ELF-1 (cell line): ENCODE data around the gene HOXA3.
A peak's percentile ranks its signal among the peaks of the same experiment; 100 is the strongest.

Experiments
- DNase-seq: peaks from one replicate; pipeline ENCODE4 v3.0.0-alpha.2; 2016; ENCODE audit warnings: low read depth, low spot score

The HOXA3 gene

DNA sequence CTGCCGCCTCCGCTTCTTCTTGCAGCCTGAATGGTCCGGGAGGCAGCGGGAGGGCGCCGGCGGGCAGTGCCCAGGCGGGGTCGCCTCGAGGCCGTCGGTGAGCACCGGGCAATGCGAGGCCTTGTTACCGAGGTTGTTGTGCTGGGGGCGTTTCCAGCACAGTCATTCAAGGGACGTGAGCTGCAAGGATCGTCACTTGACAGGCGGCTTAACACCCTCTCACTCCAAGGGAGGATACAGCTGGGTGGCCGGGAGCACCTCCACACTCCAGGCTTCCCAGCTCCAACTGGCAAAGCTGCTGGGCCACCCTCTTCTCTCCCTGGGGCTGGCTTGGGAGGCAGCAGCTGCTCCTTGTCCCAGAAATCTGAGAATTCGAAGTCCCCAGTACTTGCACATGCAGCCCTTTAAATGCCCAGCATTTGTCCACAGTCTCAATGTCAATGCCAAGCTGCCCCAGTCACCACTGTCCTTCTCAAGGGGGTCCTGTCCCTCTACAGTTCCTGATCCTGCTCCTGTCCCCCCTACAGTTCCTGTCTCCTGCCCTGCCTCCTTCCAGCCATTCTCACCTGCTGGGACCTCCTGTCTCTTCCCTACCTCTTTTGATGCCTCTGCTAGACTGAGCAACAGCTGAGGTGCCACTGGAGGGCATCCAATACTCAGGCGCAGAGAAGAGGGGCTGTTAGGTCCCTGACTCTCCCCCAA is 37.1 kb upstream of the HOXA3 start:
- DNase-seq, result peak; percentile 55

DNA sequence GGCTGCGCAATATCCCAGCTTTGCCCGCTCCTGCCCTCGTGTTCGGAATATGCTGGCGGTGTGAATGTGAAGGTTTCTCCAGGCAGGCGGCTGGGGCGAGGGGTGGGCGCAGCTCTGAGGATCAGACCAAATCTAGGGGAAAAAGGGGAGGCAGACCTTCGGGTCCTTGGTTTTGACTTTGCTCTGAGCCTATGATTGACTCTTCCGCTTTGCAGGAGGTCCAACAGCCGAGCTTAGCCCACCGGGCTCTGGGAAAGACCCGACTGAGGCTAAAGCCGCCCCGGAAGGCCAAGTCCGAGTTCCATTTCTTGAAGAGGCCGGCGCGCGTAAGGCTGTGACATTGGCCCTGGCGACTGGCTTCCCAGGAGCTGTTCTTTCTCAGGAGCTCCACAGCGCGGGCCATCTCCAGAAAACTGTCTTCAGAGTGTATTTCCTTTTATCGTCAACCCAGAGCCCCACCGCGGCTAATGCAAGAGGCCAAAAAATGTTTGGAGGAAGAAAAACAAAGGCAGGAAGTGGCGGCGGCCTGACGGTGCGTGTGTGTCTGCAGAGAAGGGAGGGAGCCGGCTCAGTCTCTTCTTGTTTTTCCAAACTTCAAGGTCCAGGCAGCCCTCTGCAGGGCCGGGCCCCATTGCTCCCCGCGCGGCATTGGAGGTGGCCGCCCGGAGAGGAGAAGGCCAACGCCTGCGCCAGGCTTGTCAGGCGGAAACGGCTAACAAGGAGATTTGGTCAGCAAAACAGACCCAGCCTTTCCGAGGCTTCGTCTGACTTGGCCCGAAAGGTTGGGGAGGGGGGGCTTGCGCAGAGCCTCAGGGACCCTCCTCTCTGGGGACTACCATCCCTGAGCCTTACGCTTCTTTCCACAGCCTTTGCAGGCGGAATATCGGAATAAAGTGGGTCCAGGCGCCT is 36.3 kb upstream of the HOXA3 start:
- peak; percentile 55 for DNase-seq

DNA sequence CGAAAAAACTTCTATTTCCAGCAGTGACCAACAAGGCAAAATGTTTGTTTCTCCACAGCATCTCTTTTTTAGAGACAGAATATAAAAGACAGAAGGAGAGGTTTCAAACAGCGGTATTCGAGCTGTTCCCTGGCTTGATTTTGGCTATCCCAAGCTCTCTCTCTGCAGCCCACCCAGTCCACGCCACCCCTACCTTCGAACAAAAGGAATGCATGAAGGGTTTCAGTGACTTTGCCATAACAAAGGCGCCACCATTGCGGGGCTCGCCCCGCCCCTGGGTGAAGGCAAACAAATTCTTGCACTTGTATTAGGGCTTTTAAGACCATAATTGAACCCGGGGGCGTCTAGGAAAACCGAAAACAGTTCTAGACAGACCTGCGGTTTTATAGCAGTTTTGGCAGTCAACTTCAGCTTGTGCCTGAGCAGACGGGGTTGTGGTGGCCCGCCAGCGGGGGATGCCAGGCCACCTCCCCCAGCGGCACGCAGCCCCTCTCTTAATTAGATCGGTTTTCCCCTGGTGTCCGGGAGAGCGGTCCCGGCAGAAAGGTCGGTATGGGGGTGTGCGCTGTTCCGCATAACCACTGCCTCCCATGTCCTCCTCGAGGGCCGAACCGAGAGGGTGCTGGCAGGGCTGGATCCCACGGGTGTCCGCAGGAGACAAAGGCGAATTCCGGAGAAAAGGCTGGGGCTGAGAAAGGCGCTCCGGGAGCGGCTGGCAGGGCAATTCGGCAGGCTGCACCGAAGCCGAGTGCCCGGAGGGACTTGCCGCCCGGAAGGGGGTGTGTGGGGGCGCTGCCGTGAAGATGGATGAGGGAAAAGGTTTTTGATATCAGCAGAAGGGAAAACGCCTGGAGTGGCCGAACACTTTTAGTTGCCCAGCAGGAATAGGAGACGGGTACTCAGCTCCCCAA is 35.3 kb upstream of the HOXA3 start:
- peak; percentile 43 for DNase-seq

DNA sequence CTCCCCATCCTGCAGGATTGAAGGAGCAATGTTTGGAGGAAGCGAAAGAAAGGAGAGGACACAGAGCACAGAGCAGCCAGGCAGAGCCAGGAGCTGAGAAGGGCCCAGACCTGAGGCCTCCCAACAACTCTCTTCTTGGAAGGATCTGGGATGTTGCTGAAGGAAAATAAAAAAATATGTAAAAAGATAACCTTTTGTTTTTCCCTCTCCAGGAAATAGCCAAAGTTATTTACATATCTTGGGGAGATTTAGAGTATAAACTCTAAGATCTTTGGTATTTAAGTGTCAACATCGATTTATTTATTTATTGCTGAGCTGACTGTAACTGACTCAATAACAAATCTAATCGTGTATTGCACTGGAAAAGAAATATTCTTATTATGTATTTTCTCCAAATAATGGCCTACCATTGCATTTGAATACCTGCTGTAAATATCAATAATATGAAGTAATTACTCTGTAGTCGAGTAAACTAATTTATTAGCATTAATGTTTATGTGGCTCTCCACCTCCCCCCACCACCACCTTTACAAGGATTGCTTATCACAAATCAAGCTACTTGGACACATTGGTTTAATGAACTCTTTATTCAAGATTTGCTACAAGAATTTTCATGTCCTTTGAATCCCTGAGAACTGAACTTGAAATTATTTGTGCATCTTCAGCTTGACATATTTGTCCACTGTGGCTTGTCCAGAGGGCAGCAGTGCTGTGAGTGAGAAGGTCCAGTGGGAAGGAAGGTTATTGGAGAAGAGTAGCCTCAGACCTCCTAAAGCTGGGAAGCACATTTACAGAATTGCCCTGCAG is 34.5 kb upstream of the HOXA3 start:
- DNase-seq, result peak; percentile 10

DNA sequence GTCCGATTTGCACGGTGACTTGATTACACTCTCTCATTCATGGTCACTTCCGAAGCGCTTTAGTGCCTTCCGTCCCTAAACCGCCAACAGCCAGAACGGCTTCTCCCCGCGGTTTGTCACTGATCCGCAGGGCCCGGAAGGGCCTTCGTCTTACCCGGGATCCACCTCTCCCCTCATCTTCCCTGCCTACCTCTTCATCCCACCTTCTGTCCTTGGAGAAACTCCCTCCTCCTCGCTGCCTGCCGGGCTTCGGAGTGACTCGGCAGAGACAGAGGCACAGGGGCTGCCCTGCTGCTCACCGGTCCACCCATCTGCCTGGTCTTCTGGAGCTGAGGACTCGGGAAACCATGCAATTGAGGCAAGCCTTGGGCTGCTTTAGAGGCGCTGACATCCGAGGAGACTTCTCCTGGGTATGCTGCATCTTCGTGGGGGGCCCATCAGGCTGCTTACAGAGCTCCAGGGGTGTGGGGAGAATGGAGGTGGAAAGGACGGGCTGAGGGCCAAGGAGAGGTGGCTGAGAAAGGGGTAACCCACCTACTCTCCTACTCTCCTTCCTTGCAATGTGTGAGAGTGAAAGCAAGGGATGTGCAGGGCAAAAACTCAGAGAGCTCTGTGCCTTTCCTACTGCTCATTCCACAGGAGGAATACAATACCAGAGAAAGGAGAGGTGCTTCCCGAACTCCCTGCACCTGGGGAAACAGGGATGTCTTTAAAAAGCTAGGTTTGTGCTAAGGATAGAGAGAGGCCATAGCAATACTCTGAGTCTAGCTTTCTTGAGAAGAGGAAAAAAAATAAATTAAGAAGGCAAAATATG is 33.7 kb upstream of the HOXA3 start:
- DNase-seq, result peak; percentile 44

DNA sequence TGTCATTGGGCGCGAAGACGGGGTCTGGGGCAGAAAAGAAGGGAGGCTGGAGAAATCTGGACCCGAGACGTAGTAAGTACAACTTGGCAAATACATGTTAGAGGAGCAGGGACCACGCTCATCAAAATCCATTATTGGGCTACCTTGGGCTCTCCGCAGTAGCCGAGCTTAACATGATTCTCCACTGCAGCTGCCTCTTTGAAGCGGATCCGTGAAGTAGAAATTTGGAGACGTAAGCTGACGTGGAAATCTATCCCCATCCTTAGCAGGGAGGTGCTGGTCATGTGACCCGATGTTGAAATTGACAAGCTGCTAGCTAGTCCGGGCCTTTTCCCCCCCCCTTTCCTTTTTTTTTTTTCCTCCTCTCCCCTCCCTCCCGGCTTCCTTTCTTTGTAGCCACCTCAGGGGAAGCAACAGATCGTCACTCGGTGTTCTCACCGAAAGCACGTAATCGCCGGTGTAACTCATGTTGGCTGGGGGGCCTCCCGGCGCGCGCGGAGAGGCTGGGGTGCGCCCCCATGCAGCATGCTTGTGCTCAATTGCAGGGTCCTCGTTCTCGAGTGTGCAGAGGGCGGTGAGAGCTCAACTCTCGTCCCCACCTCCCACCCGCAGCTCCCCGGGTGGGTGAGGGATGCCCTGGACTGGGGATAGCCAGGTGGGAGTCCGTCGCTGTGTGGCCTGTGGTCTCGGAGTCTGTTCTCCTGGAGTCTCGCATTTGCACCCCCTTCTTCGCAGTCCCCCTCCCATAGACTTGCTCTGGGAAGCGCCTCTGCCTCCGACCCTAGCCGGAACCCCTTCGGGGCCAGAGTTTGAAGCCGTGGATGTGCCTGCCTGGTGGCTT is 32.9 kb upstream of the HOXA3 start, which contains the start of gene HOXA11:
Gene HOXA11 (minus strand): TSS at position 220 of the 841 bp plus-strand sequence. CDS start 88 bp downstream, at position 132.
- DNase-seq, result peak; percentile 67

DNA sequence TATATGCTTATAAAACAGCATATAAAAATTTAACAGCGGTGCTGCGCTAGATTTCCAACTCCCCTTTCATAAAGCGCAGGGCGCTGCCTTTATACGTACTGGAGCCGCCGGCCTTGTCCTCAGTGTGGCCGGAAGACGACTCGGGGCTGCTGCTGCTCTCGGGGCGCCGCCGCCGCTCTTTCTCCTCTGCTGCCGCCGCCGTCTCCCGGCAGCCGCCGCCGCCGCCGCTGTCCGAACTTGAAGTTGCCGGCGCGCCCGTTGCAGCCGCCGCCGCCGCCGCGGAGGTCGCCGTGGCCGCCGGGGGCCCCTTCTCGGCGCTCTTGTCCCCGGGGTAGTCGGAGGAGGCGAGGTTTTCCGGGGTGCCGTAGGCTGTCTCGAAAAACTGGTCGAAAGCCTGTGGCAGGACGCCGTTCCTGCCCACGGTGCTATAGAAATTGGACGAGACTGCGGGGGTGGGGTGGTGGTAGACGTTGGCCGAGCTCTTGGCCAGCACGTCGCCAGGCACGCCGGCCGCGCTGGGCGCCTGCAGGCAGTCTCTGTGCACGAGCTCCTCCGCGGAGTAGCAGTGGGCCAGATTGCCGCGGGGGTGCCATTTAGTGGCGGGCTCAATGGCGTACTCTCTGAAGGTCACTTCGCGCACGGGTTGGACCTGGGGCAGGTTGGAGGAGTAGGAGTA is 32.1 kb upstream of the HOXA3 start:
- peak; percentile 47 for DNase-seq

DNA sequence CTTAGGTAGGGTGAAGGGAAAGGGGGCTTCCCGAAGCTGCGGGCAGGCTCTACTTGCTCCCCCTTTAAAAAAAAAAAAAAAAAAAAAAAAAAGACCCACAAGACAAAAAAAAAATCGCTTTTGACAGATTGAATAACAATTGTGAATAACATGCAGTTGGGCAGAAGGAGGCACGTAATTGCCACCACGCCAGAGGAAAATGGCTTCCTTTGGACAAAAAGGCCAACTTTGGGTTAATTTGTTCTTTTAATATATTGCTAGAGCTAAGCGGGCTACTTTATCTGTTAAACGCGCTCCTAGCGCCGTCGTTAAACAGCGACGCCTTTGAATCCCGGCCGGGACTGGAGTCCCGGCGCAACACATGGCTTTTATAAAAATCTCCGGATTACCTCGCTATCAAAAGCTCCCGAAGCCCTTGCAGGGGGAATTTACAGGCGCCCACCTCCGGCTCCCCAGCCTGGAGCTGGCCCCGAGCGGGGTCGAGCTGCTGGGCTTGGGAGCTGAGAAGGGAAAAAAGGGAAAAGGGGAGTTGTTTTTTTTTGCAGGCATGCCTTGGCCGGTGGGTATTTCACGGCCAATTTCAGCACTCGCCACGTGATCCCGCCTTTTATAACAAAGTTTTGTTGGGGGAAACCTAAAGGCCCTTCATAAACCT is 31.4 kb upstream of the HOXA3 start:
- no peak for DNase-seq

DNA sequence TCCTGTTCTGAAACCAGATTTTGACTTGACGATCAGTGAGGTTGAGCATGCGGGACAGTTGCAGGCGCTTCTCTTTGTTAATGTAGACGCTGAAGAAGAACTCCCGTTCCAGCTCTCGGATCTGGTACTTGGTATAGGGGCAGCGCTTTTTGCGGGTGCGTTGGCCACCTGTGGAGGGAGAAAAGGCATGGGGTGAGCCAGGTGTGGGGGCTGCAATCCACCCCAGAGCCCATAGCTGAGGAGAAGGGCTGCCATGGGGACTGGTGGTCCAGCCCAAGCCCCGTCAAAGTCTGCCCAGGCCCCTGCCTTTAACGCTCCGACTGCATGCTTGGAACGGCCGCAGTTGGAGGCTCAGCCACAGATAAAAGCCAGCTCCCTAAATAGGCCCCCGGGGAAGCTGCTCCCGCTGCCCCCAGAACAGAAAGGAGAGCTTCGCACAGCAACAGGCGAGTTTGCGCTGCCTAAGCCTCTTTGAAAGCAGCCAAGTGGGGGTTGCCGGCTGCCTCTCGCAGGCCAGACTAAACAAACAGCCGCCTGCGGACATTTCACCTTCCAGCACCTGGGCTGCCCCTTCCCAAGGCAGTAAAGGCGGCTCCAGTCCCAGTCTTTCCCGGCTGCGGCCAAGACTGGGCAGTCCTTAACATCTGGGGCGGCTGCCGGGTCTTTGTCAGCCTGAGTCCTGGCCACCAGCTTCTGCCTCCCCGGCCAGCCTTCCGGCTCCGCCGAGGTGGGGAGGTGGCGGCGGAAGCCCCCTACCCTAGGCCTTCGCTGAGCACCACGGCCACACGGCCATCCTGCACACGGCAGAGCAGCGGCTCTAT is 30.7 kb upstream of the HOXA3 start:
- peak; percentile 95 for DNase-seq

DNA sequence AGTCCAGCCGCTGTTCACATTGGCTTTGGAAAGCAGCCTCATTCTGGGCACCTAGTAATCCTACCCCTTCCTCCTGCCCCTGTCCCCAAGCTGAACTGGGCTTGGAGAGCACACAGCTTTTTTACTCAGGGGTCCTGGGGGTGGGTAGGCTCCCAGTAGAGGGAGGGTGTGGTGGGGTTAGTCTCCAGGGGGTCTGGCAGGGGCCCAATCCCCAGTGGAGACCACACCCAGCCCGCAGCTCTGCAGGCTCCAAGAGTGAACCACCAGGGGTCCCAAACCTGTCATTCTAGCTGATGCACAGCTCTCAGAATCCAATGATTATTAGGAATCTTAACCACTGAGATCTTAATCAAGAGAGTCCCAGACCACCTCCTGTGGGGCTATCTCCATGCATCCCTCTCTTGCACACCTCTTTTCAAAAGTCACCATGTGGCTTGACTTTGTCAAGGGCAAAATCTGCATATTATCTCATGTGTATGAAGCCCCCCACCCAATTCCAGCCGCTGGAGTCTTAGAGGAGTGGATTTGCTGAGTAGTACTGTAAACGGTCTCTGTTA is 30.0 kb upstream of the HOXA3 start:
- peak; percentile 6 for DNase-seq

DNA sequence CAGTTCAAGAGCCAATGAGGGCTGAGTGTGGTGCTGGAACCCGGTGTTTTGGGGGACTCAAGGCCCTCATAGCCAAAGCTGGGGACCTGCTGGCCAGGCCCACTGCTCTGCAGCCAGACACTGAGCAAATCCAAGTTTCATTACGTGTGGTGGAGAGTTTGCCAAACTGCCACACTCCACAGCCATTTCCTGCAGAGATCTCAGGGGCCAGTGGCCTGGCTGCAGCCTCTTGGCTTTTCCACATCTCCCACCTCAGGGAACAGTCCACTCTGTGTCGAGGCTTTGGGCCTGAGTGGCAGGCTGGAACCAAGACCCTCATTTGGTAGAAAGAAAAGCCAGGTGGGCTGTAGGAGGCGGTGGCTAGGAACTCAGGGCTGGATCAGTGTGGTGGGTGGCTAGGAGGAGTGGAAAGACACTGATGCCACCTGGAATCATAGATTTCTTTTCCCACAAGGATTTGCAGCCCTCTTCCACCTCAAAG is 29.5 kb upstream of the HOXA3 start:
- DNase-seq, result no peak

DNA sequence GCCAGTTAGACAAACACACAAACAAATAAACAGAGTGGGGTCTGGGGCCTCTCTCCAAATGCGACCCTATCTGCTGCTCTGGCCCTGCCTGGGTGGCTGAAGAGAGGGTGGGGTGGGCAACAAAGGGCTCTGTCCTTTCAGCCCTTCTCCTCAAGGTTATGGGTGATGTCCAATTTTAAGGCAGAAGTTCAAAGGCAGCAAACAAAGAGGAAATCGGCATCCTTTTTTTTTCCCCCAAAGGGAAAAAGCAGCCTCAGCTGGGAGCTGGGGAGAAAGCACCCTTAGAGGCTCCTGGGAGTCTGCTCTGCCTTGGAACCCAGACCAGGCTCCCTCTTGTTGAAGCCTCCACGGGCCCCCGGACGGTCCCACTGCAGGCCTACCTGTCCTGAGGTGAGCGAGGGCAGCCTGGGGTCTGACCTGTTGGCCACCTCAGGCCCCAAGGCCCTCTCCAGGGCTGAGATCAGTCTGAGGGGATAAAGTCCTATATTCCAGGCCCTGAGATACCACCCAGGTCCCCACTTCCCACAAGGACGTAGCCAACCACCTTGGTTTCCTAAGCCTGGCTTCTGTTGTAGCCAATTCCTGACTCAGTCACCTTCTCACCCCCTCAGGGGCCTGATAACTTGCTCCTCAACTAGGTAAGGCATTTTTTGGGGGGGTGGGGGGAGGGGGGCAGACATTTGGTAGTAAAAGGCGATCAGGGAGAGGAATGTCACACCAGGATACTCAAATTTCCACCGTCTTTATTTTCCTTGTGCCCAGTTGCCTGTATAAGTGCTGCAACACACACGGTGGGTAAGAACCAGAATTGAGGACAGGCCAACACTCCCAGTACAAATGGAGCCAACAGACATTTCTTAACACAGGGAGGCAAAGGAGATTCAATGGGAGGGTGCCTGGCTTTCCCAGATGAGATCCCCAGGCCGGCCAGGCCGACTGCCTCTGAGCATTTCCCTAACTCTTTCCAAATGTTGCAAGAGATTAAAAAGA is 28.3 kb upstream of the HOXA3 start:
- no peak for DNase-seq

DNA sequence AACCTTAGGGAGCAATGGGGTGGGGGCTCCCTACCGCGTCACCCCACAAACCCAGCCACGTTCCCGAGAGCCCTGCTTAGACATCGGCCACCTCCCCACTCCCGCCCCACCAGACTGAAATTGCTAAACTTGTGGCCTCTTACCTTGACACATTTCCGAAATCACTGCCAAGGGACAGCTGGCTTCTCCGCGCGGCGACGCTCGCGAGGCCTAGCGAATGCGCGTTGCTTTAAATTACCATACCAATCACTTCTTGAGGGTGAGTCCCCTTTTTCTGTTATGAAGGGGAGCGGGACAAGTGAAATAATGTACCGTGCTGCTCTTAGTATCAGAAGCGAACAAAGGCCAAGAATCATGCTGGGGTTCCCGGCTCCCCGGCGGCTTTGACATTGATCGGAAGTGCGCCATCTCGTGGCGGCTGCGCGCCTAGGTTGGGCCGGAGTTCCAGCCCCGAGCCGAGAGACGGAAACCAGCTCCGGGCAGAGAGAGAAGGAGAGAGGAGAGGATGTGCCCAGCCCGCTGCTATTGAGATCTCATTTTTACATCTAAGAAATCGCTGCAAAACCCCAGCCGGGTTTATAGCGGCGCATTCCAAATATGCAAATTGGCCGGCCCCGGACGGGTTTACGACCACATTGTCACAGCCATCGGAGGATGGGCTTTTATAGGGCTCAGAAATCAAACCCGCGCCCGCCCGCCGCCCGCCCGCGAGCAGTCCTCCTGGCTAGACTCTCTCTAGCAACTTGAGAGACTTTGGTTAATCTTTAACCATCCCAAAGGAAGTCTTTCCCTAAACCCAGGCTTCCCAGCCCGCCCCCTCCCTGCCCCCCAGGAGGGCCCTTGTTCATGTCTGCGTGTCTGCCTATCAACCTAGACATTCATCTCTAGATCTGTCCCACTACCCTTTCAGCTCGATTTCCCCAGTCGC is 27.4 kb upstream of the HOXA3 start:
- peak; percentile 88 for DNase-seq

DNA sequence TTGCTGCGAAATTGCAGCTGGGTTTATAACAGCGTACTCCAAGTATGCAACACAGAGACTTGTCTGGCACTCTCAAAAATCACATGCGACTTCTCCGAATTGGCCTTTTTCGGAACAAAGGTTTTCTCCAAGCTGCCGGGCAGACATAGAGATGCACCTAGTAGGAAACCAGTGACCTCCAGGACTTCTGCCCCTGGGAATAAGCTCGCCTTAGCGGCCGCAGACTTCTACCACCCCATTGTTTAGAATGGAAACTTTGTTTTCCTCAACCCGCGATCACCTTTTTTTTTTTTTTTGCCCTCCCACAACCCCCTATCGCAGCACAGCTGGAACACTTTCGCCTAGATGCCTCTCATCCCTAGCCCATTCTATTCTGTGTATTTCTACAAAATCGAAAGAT is 26.6 kb upstream of the HOXA3 start:
- no peak for DNase-seq
